ENCODE data around the gene LEUTX. TPM values are rescaled to one million over a fixed set of nuclear protein-coding genes. Genes with fewer than 3 reads are reported as not detected.
"Not testable (repeated sequence)": the region's sequence is repeated elsewhere in the genome, so short reads cannot be mapped to it uniquely, and the experiment has no call there.

Gene LEUTX
- total RNA-seq, 1 experiment from 2014 or later = not detected

DNA sequence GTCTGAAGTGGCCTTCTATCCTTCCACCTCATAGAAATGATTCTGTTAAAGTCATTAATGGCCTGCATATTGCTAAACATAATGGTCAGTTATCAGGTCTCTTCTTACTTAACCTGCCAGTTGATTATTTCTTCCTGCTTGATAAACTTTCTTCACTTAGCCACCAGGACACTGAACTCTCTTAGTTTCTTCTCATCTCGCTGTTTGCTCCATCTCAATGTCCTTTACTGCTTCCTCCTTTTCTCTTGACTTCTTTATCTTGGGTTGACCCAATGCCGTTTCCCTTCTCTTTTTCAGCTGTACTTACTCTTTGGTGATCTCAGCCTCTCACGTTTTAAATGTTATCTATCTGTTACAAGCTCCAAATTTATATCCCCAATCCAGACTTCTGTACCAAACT is 23.7 kb upstream of the LEUTX start:
- Histone ChIP-seq H3K9ac (ENCODE audit: low read length) (no peak overlapping the region), H3K4me2 (ENCODE audit: low read depth, low read length, poor library complexity, severe bottlenecking) (no peak overlapping the region), H3K27me3 (ENCODE audit: low read length) (no peaks in the 10 kb centered on the region; the same call in 1 of the 2 replicates), H3K79me2 (ENCODE audit: low read length) (no peaks in the 10 kb centered on the region), H3K9me3 (ENCODE audit: low read length) (no peaks in the 10 kb centered on the region), H3K9me2 (replicated peaks; ENCODE audit: insufficient read depth, low read length) (no peaks in the 10 kb centered on the region), H3K4me1 (ENCODE audit: low read length) (peaks cover 40% of the 10 kb centered on the region), H4K20me1 (ENCODE audit: insufficient read depth, low read depth, low read length) (no peaks in the 10 kb centered on the region), H3K27ac (ENCODE audit: low read length) (no peak overlapping the region), H3K36me3 (ENCODE audit: insufficient read depth, low read length) (no peaks in the 10 kb centered on the region), H2AFZ (ENCODE audit: low read length) (no peak overlapping the region; the same call in 1 of the 2 replicates), H3K4me3 (ENCODE audit: low read length) (no peak overlapping the region)
- no peak for DNase-seq

DNA sequence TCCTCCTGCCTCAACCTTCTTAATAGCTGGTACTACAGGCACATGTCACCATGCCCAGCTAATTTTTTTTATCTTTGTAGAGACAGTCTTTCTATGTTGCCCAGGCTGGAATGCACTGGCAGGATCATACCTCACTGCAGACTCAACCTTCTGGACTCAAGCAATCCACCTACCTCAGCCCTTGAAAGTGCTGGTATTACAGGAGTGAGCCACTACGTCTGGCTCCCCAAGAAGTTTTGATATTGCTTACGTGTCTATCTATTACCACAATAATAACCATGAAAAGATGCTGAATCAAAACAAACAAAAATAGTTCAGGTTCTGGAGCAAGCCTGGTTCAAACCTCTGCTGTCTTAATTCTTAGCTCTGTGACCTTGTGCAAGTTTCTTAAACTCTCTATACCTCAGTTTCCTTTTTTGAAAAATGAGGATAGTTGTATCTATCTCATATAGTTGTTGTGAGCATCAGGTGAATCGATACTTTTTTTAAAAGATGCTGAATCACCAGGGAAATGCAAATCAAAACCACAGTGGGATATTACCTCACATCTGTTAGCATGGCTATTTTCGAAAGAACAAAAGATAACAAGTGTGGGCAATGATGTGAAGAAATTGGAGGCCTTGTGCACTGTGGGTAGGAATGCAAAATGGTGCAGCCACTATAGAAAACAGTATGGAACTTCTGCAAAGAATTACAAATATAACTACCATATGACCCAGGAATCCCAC is 19.0 kb upstream of the LEUTX start:
- Histone ChIP-seq H4K20me1 (ENCODE audit: insufficient read depth, low read depth, low read length) (no peaks in the 10 kb centered on the region), H3K36me3 (ENCODE audit: insufficient read depth, low read length) (no peaks in the 10 kb centered on the region), H3K9me2 (replicated peaks; ENCODE audit: insufficient read depth, low read length) (no peaks in the 10 kb centered on the region), H3K9me3 (ENCODE audit: low read length) (peaks cover 1% of the 10 kb centered on the region), H3K4me1 (ENCODE audit: low read length) (peaks cover 58% of the 10 kb centered on the region), H3K27ac (ENCODE audit: low read length) (peak overlapping the region; percentile 65), H3K27me3 (ENCODE audit: low read length) (peaks cover 1% of the 10 kb centered on the region; the same call in 1 of the 2 replicates), H2AFZ (ENCODE audit: low read length) (no peak overlapping the region), H3K4me3 (ENCODE audit: low read length) (peak overlapping the region; percentile 37), H3K79me2 (ENCODE audit: low read length) (no peaks in the 10 kb centered on the region), H3K4me2 (ENCODE audit: low read depth, low read length, poor library complexity, severe bottlenecking) (peak overlapping the region; percentile 65), H3K9ac (ENCODE audit: low read length) (0 out of 2 replicates have a peak overlapping the region, but pooled peaks have one; percentile 11)
- peak; percentile 72 for DNase-seq

DNA sequence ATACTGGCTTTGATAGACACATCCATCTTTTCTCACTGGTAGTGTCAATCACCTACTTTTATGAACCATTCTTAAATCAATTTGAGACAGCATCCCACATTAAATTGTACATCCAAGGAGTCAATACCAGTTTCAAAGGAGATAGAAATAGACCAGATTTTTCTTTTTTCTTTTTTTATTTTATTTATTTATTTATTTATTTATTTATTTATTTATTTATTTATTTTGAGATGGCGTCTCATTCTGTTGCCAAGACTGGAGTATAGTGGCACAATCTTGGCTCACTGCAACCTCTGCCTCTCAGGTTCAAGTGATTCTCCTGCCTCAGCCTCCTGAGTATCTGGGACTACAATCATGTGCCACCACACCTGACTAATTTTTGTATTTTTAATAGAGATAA is 16.8 kb upstream of the LEUTX start:
- not testable (repeated sequence) for H3K27ac ChIP-seq (ENCODE audit: low read length)

DNA sequence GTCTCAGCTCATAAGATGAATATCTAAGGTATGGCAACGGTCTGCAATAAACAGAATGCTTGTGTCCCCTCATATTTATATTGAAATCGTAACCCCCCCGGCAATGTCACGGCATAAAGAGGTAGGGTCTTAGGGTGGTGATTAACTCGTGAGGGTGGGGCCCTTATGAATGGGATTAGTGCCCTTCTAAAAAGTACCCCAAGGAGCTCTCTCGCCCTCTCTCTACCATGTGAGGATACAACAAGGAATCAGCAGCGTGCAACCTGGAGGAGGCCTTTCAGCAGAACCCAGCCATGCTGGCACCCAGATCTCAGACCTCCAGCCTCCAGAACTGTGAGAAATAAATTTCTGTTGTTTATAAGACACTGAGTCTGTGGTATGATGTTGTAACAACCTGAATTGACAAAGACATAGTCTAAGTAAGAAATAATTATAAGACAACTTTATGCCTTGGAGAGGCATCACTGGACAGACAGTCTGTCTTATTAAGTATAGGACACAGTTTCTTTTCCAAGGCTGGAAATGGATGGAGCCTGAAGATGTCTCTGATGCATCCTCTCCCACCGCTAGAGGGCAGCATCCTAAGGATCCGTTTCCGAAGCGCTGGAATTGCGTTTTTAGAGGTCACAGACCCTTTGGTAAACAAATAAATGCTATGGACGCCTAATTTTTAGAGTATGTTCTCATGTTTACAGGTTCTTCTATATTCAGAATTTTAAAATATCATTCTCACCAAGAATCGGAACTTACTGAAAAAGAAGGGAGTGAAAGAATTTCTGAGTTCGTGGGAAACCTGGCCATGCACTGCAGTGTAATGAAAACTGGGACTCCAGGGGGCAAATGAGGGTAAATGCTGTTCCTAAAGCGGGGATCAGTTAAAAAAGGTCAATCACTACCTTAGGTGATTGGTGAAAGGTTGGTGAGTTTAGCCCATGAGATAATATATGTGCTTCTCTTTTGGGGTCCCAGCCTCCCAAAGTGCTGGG is 13.3 kb upstream of the LEUTX start:
- Histone ChIP-seq H2AFZ (ENCODE audit: low read length) (no peak overlapping the region), H3K79me2 (ENCODE audit: low read length) (no peaks in the 10 kb centered on the region), H4K20me1 (ENCODE audit: insufficient read depth, low read depth, low read length) (no peaks in the 10 kb centered on the region), H3K27me3 (ENCODE audit: low read length) (peaks cover 2% of the 10 kb centered on the region; the same call in 1 of the 2 replicates), H3K4me1 (ENCODE audit: low read length) (peaks cover 14% of the 10 kb centered on the region), H3K9me3 (ENCODE audit: low read length) (peaks cover 8% of the 10 kb centered on the region), H3K27ac (ENCODE audit: low read length) (no peak overlapping the region), H3K36me3 (ENCODE audit: insufficient read depth, low read length) (no peaks in the 10 kb centered on the region), H3K4me3 (ENCODE audit: low read length) (no peak overlapping the region), H3K9me2 (replicated peaks; ENCODE audit: insufficient read depth, low read length) (no peaks in the 10 kb centered on the region), H3K9ac (ENCODE audit: low read length) (no peak overlapping the region), H3K4me2 (ENCODE audit: low read depth, low read length, poor library complexity, severe bottlenecking) (no peak overlapping the region)
- DNase-seq = peak; percentile 54

More for the DNA sequence above, 16.8 kb upstream of the LEUTX start:
- not testable (repeated sequence) for DNase-seq; H2AFZ ChIP-seq (ENCODE audit: low read length); H3K4me2 ChIP-seq (ENCODE audit: low read depth, low read length, poor library complexity, severe bottlenecking); H3K27me3 ChIP-seq (ENCODE audit: low read length); H3K79me2 ChIP-seq (ENCODE audit: low read length); H3K9me3 ChIP-seq (ENCODE audit: low read length); H4K20me1 ChIP-seq (ENCODE audit: insufficient read depth, low read depth, low read length); H3K9me2 ChIP-seq (replicated peaks; ENCODE audit: insufficient read depth, low read length); H3K36me3 ChIP-seq (ENCODE audit: insufficient read depth, low read length); H3K4me3 ChIP-seq (ENCODE audit: low read length); H3K9ac ChIP-seq (ENCODE audit: low read length)
- H3K4me1 ChIP-seq (ENCODE audit: low read length) = peaks cover 49% of the 10 kb centered on the region

DNA sequence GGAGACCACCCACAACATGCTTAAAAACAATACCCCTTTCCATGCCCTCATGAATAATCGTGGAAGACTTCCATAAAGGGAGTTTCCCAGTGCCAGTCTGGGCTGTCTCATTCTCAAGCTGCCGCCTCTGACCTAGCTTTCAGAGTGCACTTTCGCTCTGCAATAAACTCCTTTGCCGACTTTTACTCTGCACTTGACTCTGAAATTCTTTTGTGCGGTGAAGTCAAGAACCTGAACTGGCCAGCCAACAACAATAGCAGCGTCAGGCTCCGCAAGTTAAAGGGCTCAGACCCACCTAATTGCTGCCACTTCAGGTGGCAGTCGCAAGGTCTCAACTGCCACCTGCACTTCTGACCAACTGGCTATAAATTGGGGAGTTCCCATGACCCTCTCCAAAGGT is 10.3 kb upstream of the LEUTX start:
- Histone ChIP-seq H3K9ac (ENCODE audit: low read length) (no peak overlapping the region), H3K4me2 (ENCODE audit: low read depth, low read length, poor library complexity, severe bottlenecking) (no peak overlapping the region), H2AFZ (ENCODE audit: low read length) (no peak overlapping the region), H3K9me3 (ENCODE audit: low read length) (peaks cover 8% of the 10 kb centered on the region), H3K36me3 (ENCODE audit: insufficient read depth, low read length) (no peaks in the 10 kb centered on the region), H4K20me1 (ENCODE audit: insufficient read depth, low read depth, low read length) (no peaks in the 10 kb centered on the region), H3K4me3 (ENCODE audit: low read length) (no peak overlapping the region), H3K79me2 (ENCODE audit: low read length) (no peaks in the 10 kb centered on the region), H3K27ac (ENCODE audit: low read length) (no peak overlapping the region), H3K4me1 (ENCODE audit: low read length) (no peaks in the 10 kb centered on the region), H3K9me2 (replicated peaks; ENCODE audit: insufficient read depth, low read length) (no peaks in the 10 kb centered on the region), H3K27me3 (ENCODE audit: low read length) (peaks cover 2% of the 10 kb centered on the region; the same call in 1 of the 2 replicates)
- DNase-seq = no peak

DNA sequence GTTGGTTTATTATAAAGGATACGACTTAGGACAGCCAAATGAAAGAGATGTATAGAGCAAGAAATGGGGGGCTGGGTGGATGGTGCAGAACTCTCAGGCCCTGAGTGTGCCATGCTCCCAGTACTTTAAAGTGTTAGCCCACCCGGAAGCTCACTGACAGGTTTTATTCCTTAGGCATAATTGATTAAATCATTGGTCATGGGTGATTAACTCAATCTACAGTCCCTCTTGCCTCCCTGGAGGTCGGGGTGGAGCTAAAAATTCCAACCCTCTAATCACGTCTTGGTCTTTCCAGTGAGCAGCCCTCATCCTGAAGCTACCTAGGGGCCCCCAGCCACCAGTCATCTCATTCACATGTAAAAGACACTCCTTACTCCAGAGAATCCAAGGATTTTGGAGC is 9.9 kb upstream of the LEUTX start:
- Histone ChIP-seq H3K4me2 (ENCODE audit: low read depth, low read length, poor library complexity, severe bottlenecking) (no peak overlapping the region), H3K4me1 (ENCODE audit: low read length) (no peaks in the 10 kb centered on the region), H4K20me1 (ENCODE audit: insufficient read depth, low read depth, low read length) (no peaks in the 10 kb centered on the region), H3K79me2 (ENCODE audit: low read length) (no peaks in the 10 kb centered on the region), H3K27ac (ENCODE audit: low read length) (no peak overlapping the region), H3K36me3 (ENCODE audit: insufficient read depth, low read length) (no peaks in the 10 kb centered on the region), H2AFZ (ENCODE audit: low read length) (no peak overlapping the region), H3K9ac (ENCODE audit: low read length) (no peak overlapping the region), H3K9me2 (replicated peaks; ENCODE audit: insufficient read depth, low read length) (no peaks in the 10 kb centered on the region), H3K27me3 (ENCODE audit: low read length) (peaks cover 2% of the 10 kb centered on the region; the same call in 1 of the 2 replicates), H3K9me3 (ENCODE audit: low read length) (peaks cover 8% of the 10 kb centered on the region), H3K4me3 (ENCODE audit: low read length) (no peak overlapping the region)
- no peak for DNase-seq

DNA sequence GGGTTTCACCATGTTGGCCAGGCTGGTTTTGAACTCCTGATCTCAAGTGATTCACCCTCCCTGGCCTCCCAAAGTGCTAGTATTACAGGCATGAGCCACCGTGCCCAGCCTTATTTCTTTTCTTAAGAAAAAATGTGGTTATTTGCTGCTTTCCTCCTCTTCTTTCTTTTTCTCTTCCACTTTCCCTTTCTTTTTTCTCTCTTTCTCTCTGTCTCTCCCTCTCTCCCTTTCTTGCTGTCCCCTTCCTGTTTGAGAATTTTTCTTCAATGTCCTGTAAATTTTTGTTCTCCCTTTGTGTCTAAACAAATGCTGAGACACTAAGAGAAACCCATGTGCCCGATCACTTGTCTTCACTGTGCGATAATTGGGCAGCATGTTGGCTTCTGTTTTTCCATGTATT is 2.2 kb downstream of the LEUTX start:
- H3K4me1 ChIP-seq (ENCODE audit: low read length) = no peaks in the 10 kb centered on the region
- H3K27ac ChIP-seq (ENCODE audit: low read length) = no peak overlapping the region
- no peaks in the 10 kb centered on the region for H3K27me3 ChIP-seq (ENCODE audit: low read length)
- H3K9me3 ChIP-seq (ENCODE audit: low read length) = no peaks in the 10 kb centered on the region
- H3K36me3 ChIP-seq (ENCODE audit: insufficient read depth, low read length) = no peaks in the 10 kb centered on the region
- H3K9ac ChIP-seq (ENCODE audit: low read length) = no peak overlapping the region
- DNase-seq = no peak
- no peak overlapping the region for H3K4me3 ChIP-seq (ENCODE audit: low read length)
- H4K20me1 ChIP-seq (ENCODE audit: insufficient read depth, low read depth, low read length) = no peaks in the 10 kb centered on the region
- H2AFZ ChIP-seq (ENCODE audit: low read length) = no peak overlapping the region
- H3K4me2 ChIP-seq (ENCODE audit: low read depth, low read length, poor library complexity, severe bottlenecking) = no peak overlapping the region
- no peaks in the 10 kb centered on the region for H3K9me2 ChIP-seq (replicated peaks; ENCODE audit: insufficient read depth, low read length)
- H3K79me2 ChIP-seq (ENCODE audit: low read length) = no peaks in the 10 kb centered on the region

DNA sequence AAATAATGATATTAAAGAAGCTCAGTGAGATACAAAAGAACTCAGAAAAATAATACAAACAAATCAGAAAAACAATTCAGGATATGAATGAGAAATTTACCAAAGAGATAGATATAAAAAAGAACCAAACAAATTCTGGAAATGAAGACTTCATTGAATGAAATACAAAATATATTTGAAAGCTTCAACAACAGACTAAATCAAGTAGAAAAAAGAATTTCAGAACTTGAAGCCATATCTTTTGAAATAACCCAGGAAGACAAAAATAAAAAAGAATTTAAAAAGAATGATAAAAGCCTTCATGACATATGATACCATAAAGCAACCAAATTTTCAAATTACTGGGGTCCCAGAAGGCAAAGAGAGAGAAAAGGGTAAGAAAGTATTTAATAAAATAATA is 9.6 kb downstream of the LEUTX start:
- H3K79me2 ChIP-seq (ENCODE audit: low read length) = no peaks in the 10 kb centered on the region
- no peak overlapping the region for H3K27ac ChIP-seq (ENCODE audit: low read length)
- no peaks in the 10 kb centered on the region for H4K20me1 ChIP-seq (ENCODE audit: insufficient read depth, low read depth, low read length)
- H3K9me3 ChIP-seq (ENCODE audit: low read length) = peaks cover 16% of the 10 kb centered on the region
- peak; percentile 47 for DNase-seq
- no peak overlapping the region for H3K4me3 ChIP-seq (ENCODE audit: low read length)
- H3K36me3 ChIP-seq (ENCODE audit: insufficient read depth, low read length) = peaks cover 3% of the 10 kb centered on the region; the same call in 1 of the 2 replicates
- H3K9ac ChIP-seq (ENCODE audit: low read length) = no peak overlapping the region
- no peak overlapping the region for H3K4me2 ChIP-seq (ENCODE audit: low read depth, low read length, poor library complexity, severe bottlenecking)
- H3K9me2 ChIP-seq (replicated peaks; ENCODE audit: insufficient read depth, low read length) = no peaks in the 10 kb centered on the region
- H3K27me3 ChIP-seq (ENCODE audit: low read length) = 0 out of 2 replicates have a peak, but pooled peaks cover 4% of the 10 kb centered on the region
- no peak overlapping the region for H2AFZ ChIP-seq (ENCODE audit: low read length)
- H3K4me1 ChIP-seq (ENCODE audit: low read length) = no peaks in the 10 kb centered on the region

Measured in Karpas-422 (cell line).